ENCODE measurements around the gene PHF12. TPM values are rescaled to one million over a fixed set of nuclear protein-coding genes. Genes with fewer than 3 reads are reported as not detected.
A peak's percentile ranks its signal among the peaks of the same experiment; 100 is the strongest.

PHF12 gene
- total and polyA plus RNA-seq, 2 of the 13 experiments (the other 11 are each of a cell fraction or from before 2014, with no cell fraction given), result 9.8 to 17.1 TPM

DNA sequence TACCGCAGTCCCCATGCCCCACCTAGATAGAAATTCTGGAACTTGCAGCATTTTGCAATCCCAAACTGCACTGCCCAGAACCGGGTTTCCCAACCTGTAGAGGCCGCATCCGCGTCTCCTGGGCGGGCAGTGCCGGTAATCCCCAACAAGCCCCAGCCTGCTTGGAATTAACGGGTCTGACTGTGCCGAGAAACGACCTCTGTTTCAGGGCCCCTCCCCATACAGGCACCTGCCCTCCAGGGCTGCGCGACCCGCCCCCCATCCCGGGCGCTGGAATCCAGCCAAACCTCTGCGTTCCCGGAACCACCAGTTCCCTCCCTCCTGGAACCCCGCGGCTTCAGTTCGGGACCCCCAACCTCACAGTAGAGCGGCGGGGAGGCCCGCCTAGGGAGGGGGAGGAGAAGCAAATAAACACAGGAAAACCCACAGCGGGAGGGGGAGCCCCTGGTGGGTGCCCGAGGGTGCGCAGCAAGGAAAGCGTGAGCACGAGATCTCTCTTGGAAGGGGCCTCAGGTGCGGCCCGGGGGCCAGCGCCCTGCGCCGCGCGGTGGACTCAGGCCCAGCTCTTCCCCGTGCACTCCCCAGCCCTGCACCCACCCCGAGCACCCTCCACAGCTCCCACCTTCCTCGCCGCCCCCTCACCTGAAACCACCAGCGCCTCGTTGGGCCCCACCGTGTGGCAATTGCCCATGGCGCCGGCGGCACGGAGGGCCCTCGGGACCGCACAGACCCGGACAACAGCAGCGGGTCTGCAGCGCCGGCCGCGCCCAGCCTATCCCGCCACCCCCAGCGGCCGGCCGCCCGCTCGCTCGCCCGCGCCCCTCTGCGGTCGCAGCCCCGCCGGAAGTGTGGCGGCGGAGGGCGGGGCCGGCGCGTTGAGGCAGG, 54.2 kb downstream of the PHF12 start, which contains the start of gene FLOT2 (continued):
- TF ChIP-seq, protein P1, sequence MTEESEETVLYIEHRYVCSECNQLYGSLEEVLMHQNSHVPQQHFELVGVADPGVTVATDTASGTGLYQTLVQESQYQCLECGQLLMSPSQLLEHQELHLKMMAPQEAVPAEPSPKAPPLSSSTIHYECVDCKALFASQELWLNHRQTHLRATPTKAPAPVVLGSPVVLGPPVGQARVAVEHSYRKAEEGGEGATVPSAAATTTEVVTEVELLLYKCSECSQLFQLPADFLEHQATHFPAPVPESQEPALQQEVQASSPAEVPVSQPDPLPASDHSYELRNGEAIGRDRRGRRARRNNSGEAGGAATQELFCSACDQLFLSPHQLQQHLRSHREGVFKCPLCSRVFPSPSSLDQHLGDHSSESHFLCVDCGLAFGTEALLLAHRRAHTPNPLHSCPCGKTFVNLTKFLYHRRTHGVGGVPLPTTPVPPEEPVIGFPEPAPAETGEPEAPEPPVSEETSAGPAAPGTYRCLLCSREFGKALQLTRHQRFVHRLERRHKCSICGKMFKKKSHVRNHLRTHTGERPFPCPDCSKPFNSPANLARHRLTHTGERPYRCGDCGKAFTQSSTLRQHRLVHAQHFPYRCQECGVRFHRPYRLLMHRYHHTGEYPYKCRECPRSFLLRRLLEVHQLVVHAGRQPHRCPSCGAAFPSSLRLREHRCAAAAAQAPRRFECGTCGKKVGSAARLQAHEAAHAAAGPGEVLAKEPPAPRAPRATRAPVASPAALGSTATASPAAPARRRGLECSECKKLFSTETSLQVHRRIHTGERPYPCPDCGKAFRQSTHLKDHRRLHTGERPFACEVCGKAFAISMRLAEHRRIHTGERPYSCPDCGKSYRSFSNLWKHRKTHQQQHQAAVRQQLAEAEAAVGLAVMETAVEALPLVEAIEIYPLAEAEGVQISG (CRISPR knock-in tag; IDR thresholded peaks at IDR 0.05), result peak; percentile 79; the same call in 1 of the 2 replicates
- peak; percentile 64; the same call in 1 of the 2 replicates for TF ChIP-seq TAF1 (CRISPR knock-in tag; IDR thresholded peaks at IDR 0.05)
- 0 out of 2 replicates have a peak, but pooled peaks have one; percentile 38 for TF ChIP-seq ZNF580 (CRISPR knock-in tag; IDR thresholded peaks at IDR 0.05; ENCODE audit: borderline replicate concordance, low read depth)
- peak; percentile 94 for TF ChIP-seq AGO1 (IDR thresholded peaks at IDR 0.05; ENCODE audit: low read depth, low read length, poor library complexity, severe bottlenecking)
- peak; percentile 80; the same call in 1 of the 2 replicates for TF ChIP-seq TERF1 (CRISPR knock-in tag; IDR thresholded peaks at IDR 0.05)
- TF ChIP-seq, protein P2, sequence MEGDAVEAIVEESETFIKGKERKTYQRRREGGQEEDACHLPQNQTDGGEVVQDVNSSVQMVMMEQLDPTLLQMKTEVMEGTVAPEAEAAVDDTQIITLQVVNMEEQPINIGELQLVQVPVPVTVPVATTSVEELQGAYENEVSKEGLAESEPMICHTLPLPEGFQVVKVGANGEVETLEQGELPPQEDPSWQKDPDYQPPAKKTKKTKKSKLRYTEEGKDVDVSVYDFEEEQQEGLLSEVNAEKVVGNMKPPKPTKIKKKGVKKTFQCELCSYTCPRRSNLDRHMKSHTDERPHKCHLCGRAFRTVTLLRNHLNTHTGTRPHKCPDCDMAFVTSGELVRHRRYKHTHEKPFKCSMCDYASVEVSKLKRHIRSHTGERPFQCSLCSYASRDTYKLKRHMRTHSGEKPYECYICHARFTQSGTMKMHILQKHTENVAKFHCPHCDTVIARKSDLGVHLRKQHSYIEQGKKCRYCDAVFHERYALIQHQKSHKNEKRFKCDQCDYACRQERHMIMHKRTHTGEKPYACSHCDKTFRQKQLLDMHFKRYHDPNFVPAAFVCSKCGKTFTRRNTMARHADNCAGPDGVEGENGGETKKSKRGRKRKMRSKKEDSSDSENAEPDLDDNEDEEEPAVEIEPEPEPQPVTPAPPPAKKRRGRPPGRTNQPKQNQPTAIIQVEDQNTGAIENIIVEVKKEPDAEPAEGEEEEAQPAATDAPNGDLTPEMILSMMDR (CRISPR knock-in tag; IDR thresholded peaks at IDR 0.05), result peak; percentile 50
- TF ChIP-seq ZNF407 (CRISPR knock-in tag; IDR thresholded peaks at IDR 0.05; ENCODE audit: not compliant biosample characterization), result peak; percentile 75
